Loucy (cell line): ENCODE measurements around the gene FBLN2.

Experiments
- CTCF ChIP-seq: fragments of 200-600 bp; sonication (generic); conservative IDR thresholded peaks from 2 replicates; pipeline ENCODE4 v1.5.1; 2014; ENCODE audit warnings: mild to moderate bottlenecking, antibody characterized with exemption, low read length
- EZH2phosphoT487 ChIP-seq: fragments of 200-600 bp; IDR thresholded peaks from 2 replicates; pipeline ENCODE4 v1.6.1; 2018; ENCODE audit warnings: antibody characterized with exemption, mild to moderate bottlenecking, moderate library complexity, borderline replicate concordance

GRCh38 chr3:13508496-13508895, 40.4 kb upstream of the FBLN2 start:
- TF ChIP-seq CTCF (no peak), EZH2phosphoT487 (no peak)
